Activated T-helper 1 cell treated with anti-CD3 and anti-CD28 coated beads, Interleukin-12 subunit alpha, Interleukin-12 subunit beta, Interleukin-2, Interleukin-4 antibody, amounts not matched to agents 30 ng/mL and 10 ng/mL and 1 ng/mL, durations not matched to agents 14 hours and 24 hours and 36 hours (primary cell): ENCODE data around the gene NTSR1. TPM values are rescaled to one million over a fixed set of nuclear protein-coding genes. Genes with fewer than 3 reads are reported as not detected.

ENCODE experiments used
- DNase-seq: peaks from one replicate; pipeline ENCODE4 v3.0.0; 2021; ENCODE audit warnings: low spot score
- H3K27ac Mint-ChIP-seq: one replicate; pipeline ENCODE4 v1.8.0; 2021; ENCODE audit warnings: mild to moderate bottlenecking, mixed read lengths
- H3K27me3 Mint-ChIP-seq: one replicate; pipeline ENCODE4 v1.8.0; 2022; ENCODE audit warnings: mild to moderate bottlenecking, moderate library complexity, mixed read lengths; ENCODE audit not compliant: insufficient read depth
- H3K36me3 Mint-ChIP-seq: one replicate; pipeline ENCODE4 v1.8.0; 2021; ENCODE audit warnings: low read depth, mixed read lengths
- H3K4me1 Mint-ChIP-seq: one replicate; pipeline ENCODE4 v1.8.0; 2021; ENCODE audit warnings: low read depth, mixed read lengths
- H3K4me3 Mint-ChIP-seq: one replicate; pipeline ENCODE4 v1.8.0; 2021; ENCODE audit warnings: mild to moderate bottlenecking, moderate library complexity, mixed read lengths
- H3K9me3 Mint-ChIP-seq: one replicate; pipeline ENCODE4 v1.8.0; 2021; ENCODE audit warnings: mixed read lengths
- intact Hi-C: fragments of 100-400 bp; cut with micrococcal nuclease; formaldehyde crosslinking; loops from one replicate; pipeline ENCODE4 v1.15.1; 2024
- total RNA-seq: library from RNA; stranded (reverse); gene quantifications from 2 replicates; pipeline ENCODE4 v1.2.3, GENCODE V29; 2022

NTSR1 gene
- total RNA-seq, 1 donor from 2014 or later, result not detected

DNA sequence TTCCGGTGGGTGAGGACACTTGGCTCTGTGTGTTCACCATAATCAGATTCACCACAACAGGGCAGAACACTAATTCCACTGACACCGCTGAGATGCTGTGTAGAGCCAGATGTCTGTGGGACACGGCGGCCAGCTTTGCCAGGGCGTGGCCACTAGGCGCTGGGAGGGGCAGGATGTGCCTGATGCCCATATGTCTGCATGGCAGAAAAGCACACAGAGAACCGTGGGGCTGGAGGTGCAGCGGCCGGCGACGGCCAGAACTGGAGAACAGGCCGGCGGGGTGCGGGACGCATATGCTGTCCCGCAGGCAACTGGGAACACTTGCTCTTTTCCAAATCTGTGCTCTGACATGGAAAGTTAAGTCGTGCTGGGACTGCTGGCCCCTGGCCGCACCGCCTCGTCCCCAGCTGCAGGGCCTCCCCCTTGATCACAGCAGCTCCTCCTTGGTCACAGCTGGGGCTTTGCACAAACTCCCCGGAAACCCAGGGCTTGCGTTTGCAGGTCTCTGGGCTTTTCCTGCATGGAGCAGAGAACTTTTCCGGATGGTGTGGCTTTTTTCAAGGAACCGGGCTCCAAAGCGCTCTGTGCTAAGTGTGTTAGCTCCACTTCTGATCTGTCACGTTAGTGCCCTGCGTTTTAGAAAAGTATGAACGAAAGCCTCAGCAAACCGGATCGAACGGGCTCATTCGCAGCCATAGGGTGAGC lies 31.1 kb downstream of the NTSR1 start:
- Mint-ChIP-seq H3K27ac (peak overlapping the region; percentile 80), H3K36me3 (no peaks in the 10 kb centered on the region), H3K9me3 (no peaks in the 10 kb centered on the region), H3K27me3 (peaks cover 13% of the 10 kb centered on the region), H3K4me1 (peaks cover 31% of the 10 kb centered on the region), H3K4me3 (peak overlapping the region; percentile 65)
- DNase-seq, result no peak
- intact Hi-C loops, result loop anchor here (1.0 kb wide), 8 partner anchors 18 to 237 kb away; no protein-coding TSS in a partner anchor

DNA sequence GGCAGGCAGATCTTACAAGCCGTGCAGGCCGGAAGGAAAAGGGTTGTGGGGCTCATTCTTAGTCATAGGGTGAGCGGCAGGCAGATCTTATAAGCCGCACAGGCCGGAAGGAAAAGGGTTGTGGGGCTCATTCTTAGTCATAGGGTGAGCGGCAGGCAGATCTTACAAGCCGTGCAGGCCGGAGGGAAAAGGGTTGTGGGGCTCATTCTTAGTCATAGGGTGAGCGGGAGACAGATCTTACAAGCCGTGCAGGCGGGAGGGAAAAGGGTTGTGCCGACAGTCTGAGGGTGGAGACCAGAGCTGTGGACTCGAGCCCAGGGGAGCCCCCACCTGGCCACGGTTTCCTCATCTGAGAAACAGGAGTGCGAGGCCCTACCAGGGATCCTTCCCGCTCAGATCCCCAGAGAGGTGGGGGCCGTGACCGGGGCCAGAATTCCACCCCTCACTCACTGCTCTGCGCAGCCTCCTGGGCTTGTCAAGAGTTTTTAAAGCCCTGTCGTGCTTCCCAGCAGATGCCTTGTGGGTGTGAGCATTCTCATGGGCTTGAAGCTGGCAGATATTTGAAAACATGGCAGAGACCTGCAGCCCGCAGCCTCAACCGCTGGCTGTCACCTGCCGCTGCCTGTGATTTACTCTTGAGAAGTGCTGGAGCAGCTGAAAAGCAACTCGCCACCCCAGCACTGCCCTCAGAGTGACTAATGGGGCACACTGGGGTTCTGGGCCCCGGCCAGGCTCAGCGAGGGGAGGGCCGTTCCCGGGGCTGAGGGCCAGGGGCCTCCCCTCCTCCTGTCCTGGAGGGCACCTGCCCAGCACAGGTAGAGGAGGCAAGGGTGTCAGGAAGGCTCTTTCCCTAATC lies 31.9 kb downstream of the NTSR1 start:
- Mint-ChIP-seq H3K4me3 (peak overlapping the region; percentile 65), H3K4me1 (peaks cover 31% of the 10 kb centered on the region), H3K27me3 (peaks cover 15% of the 10 kb centered on the region)

DNA sequence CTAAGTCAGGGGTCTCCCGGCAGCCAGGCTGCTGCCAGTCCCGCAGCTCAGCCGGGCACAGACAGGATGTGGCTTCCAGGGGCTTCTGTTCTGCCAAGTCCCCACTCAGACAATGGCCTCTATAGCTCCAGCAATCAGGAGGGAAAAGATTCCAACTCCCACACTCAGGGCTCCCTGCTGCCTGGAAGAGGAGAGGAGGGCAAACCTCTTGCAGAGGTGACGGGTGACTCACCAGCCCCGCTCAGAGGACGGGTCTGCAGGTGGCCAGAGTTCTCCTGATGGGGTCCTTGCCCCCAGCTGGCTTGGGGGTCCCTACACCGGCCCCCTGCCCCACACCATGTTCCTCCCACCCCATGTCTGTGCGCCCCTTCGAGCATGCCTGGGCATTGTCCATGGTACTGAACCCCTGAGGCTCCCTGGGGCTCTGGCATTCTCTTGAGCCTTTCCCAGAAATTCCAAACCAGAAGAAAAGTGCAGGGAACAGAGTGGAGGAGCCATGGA lies 32.6 kb downstream of the NTSR1 start:
- intact Hi-C loops, result no loop called here
- Mint-ChIP-seq H3K4me3 (no peak overlapping the region), H3K36me3 (no peaks in the 10 kb centered on the region), H3K27ac (no peak overlapping the region), H3K4me1 (peaks cover 32% of the 10 kb centered on the region), H3K27me3 (peaks cover 15% of the 10 kb centered on the region), H3K9me3 (no peaks in the 10 kb centered on the region)
- DNase-seq, result no peak

More for the DNA sequence above, 31.9 kb downstream of the NTSR1 start:
- Mint-ChIP-seq H3K36me3 (no peaks in the 10 kb centered on the region), H3K9me3 (no peaks in the 10 kb centered on the region), H3K27ac (peak overlapping the region; percentile 80)
- DNase-seq, result peak; percentile 84
- intact Hi-C loops, result loop anchor here (1.0 kb wide), 8 partner anchors 19 to 238 kb away; no protein-coding TSS in a partner anchor

DNA sequence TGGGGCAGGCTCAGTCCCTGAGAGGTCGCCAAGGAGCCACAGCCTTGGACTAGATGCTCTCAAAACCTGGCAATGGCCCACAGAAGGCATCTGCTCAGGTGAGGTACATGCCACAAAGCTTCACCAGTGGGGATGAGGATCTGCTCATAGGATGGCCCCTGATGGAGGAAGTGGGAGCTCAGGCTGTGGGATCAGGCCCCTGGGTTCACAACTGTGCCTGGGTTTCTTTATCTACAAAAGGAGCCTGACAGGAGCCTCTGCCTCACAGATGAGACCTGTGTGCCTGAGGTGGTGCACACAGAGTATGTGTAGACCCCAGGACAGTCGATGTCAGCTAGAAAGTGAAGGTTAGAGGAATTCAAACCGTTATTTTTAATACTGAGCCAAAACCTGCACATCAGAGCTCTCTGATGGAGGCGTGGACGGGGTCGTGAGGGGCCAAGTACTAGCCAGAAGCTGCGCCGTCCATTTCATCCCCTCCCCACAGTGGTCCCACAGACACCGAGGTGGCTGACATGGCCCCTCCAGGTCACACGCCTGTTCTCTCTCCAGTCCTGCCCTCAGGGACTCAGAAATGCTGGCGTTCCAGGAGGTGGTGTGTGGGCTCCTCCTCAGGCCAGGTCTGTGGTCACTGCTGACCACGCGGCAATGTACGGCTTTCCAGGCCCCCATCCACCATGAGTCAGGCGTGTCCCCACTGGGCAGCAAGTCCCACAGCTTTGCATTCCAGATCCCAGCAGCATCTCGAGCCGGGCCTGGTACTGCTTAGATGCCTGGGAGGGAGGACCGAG lies 33.3 kb downstream of the NTSR1 start:
- no peaks in the 10 kb centered on the region for H3K36me3 Mint-ChIP-seq
- H3K4me3 Mint-ChIP-seq, result no peak overlapping the region

DNA sequence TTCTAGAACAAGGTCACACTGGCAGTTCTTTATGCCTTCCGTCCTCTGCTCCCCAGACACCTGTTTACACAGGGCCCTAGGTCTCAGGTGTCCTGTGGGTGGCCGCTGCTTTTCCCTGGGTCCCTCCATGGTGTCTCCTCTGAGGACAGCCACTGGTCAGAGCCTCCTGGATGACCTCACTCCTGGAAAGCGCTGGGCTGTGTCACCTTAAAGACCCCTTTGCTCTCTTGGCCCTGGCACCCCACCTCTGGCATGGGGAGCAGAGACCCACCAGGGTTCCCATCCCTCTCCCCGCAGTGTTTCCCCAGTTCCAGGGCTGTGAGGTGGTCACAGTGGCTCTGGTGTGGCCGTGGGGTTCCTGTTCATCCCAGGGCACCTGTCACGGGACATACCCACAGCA lies 33.9 kb downstream of the NTSR1 start:
- Mint-ChIP-seq H3K4me3 (no peak overlapping the region), H3K36me3 (no peaks in the 10 kb centered on the region), H3K27me3 (peaks cover 20% of the 10 kb centered on the region), H3K4me1 (peaks cover 32% of the 10 kb centered on the region), H3K9me3 (no peaks in the 10 kb centered on the region), H3K27ac (no peak overlapping the region)
- intact Hi-C loops, result no loop called here
- no peak for DNase-seq

More for the DNA sequence above, 33.3 kb downstream of the NTSR1 start:
- no peak for DNase-seq
- Mint-ChIP-seq H3K27me3 (peaks cover 15% of the 10 kb centered on the region), H3K4me1 (peaks cover 32% of the 10 kb centered on the region), H3K27ac (no peak overlapping the region), H3K9me3 (no peaks in the 10 kb centered on the region)
- intact Hi-C loops, result no loop called here

DNA sequence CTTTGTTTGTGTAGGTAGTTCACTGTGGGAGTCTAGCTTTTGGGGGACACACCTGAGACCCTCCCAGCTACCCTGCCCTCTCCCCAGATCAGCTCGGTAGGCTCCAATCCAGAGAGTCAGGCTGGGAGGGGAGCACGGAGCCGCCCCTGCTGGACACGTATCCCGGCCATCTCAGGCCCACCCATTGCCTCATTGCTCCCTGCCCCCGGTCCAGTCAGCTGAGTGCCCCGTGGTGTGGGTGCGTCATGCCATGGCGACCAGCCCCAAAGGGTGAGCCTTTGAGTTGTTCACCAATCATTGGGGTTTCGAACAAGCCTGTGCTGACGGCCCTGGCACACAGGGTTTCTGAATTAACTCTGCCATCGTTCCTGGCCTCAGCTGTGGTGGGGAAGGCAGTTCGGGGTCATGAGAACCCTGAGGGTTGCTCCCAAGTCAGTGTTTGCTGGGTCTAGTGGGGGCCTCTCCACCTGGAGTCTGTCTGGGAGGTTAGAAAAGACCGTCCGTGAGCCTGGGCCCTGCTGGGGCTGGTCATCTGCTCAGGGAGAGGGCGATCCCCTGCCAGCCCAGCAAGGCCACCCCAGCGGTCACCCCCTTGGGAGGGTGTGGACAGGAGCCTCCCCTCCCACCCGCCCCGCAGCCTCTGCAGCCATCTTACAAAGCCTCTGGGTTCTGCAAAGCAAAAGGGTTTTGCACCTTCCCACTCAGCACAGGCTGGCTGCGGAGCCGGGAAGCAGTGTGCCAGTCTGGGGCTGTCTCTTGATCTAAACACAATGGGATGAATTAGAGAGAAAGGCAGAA lies 34.5 kb downstream of the NTSR1 start:
- H3K4me1 Mint-ChIP-seq, result peaks cover 32% of the 10 kb centered on the region

DNA sequence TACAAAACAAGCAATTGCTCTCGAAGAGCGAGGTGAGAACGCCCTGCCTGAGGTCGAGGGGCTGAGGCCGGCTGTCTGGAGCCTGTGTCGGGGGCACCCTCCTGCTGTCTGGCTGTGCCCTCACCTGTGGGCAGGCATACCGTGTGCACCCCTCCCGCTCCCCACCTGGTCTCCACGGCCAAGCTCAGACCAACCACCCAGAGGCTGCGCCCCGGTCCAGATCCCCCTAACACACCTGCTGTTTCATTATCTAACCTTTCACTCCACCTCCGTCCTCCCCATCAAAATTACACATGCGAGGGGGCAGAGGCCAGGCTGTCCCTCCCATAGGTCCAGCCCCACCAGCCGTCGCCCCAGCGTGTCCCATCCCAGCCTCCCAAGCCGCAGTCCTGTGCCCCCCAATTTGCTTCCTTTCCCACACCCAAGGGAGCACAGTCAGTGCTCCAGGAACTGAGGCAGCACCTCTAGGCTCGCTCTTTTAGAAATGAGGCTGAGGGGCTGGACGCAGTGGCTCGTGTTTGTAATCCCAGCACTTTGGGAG lies 35.2 kb downstream of the NTSR1 start:
- Mint-ChIP-seq H3K27ac (no peak overlapping the region), H3K27me3 (peaks cover 30% of the 10 kb centered on the region), H3K36me3 (no peaks in the 10 kb centered on the region), H3K9me3 (no peaks in the 10 kb centered on the region), H3K4me1 (peaks cover 32% of the 10 kb centered on the region), H3K4me3 (no peak overlapping the region)
- intact Hi-C loops, result no loop called here
- no peak for DNase-seq

More for the DNA sequence above, 34.5 kb downstream of the NTSR1 start:
- H3K4me3 Mint-ChIP-seq, result no peak overlapping the region
- no peaks in the 10 kb centered on the region for H3K9me3 Mint-ChIP-seq
- peaks cover 24% of the 10 kb centered on the region for H3K27me3 Mint-ChIP-seq
- intact Hi-C loops, result no loop called here
- no peak overlapping the region for H3K27ac Mint-ChIP-seq
- DNase-seq, result no peak
- no peaks in the 10 kb centered on the region for H3K36me3 Mint-ChIP-seq

DNA sequence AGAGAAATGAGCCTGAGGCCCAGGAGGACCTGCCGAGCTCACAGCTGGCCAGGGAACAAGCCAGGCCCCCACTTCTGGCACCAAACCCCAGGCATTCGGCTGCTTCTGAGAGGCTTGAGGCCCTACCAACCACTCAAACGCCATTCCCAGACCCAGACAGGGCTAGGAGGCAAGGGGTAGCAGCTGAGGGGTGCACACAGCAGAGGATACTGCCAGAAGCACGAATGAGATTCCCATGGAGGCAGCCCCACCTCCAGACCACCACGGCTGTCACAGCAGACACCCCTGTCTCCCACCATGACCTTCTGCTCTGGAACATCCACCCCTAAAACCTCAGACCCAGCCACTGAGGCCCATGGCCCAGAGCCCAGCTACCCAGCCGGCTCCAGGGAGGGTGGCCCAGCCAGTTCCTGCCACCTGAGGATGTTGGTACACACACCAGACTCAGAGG lies 36.1 kb downstream of the NTSR1 start:
- peaks cover 25% of the 10 kb centered on the region for H3K4me1 Mint-ChIP-seq
- no peaks in the 10 kb centered on the region for H3K9me3 Mint-ChIP-seq
- H3K27me3 Mint-ChIP-seq, result peaks cover 32% of the 10 kb centered on the region
- H3K4me3 Mint-ChIP-seq, result no peak overlapping the region
- no peak for DNase-seq
- no peaks in the 10 kb centered on the region for H3K36me3 Mint-ChIP-seq
- intact Hi-C loops, result no loop called here
- H3K27ac Mint-ChIP-seq, result no peak overlapping the region

DNA sequence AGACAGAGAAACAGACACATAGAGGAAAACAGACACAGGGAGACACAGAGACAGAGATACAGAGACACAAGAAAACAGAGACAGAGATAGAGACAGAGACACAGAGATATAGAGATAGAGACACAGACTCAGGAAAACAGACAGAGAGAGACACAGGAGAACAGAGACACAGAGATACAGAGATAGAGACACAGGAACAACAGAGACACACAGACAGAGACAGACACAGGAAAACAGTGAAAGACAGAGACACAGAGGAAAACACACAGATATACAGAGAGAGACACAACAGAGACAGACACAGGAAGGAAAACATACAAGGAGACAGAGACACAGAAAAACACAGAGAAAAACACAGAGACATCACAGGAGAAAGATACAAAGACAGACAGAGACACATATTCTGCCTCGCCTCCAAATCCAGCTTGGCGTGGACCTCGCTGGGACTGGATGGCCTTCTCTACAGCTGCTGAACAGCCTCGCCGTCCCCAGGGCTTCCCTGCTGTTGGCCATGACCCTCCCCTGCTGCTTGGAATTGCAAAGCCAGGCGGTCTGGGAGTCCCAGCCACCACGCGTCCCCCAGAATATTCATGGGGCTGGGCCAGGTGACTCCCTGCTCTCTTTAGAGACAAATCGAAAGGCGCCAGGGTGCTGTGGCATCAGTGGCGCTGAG lies 36.8 kb downstream of the NTSR1 start:
- H3K27ac Mint-ChIP-seq, result no peak overlapping the region
- intact Hi-C loops, result no loop called here

DNA sequence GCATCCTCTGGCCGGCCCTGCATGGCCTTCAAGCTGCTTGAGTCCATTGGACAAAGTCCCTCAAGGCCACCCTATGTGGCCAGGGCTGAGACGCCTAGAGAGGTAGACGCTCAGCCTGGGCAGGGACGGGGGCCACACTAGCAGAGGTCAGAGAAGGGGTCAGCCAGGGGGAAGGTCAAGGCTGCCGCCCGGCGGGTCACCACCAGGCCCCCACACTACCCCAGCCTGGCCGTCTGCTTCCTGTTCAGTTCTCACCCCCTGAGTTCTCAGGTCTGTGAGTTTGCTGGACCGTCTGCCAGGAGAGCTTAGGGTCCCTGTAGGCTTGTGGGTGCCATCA lies 37.3 kb downstream of the NTSR1 start:
- peaks cover 15% of the 10 kb centered on the region for H3K4me1 Mint-ChIP-seq
- no peaks in the 10 kb centered on the region for H3K36me3 Mint-ChIP-seq
- H3K4me3 Mint-ChIP-seq, result no peak overlapping the region
- no peak for DNase-seq
- H3K27ac Mint-ChIP-seq, result no peak overlapping the region
- no peaks in the 10 kb centered on the region for H3K9me3 Mint-ChIP-seq
- H3K27me3 Mint-ChIP-seq, result peaks cover 31% of the 10 kb centered on the region
- intact Hi-C loops, result no loop called here

More for the DNA sequence above, 36.8 kb downstream of the NTSR1 start:
- no peaks in the 10 kb centered on the region for H3K9me3 Mint-ChIP-seq
- H3K4me3 Mint-ChIP-seq, result no peak overlapping the region
- H3K4me1 Mint-ChIP-seq, result peaks cover 19% of the 10 kb centered on the region
- no peak for DNase-seq
- peaks cover 31% of the 10 kb centered on the region for H3K27me3 Mint-ChIP-seq
- H3K36me3 Mint-ChIP-seq, result no peaks in the 10 kb centered on the region

DNA sequence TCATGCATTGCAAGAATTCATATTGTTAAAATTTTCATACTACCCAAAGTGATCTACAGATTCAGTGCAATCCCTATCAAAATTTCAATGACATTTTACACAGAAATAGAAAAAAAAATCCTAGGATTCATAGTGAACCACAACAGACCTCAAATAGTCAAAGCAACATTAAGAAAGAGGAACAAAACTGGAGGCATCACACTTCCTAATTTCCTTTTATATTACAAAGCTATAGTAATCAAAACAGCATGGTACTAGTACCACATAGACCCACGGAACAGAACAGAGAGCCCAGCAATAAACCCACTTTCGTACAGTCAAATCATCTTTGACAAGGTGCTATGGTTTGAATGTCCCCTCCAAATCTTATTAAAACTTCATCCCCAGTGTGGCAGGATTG lies 39.7 kb downstream of the NTSR1 start:
- no peak for DNase-seq
- Mint-ChIP-seq H3K4me3 (no peak overlapping the region), H3K9me3 (no peaks in the 10 kb centered on the region), H3K27ac (no peak overlapping the region), H3K27me3 (peaks cover 40% of the 10 kb centered on the region), H3K4me1 (peaks cover 6% of the 10 kb centered on the region), H3K36me3 (no peaks in the 10 kb centered on the region)
- intact Hi-C loops, result no loop called here
